Measurements from ENCODE around the gene CTNND2.

Gene CTNND2, protein sequence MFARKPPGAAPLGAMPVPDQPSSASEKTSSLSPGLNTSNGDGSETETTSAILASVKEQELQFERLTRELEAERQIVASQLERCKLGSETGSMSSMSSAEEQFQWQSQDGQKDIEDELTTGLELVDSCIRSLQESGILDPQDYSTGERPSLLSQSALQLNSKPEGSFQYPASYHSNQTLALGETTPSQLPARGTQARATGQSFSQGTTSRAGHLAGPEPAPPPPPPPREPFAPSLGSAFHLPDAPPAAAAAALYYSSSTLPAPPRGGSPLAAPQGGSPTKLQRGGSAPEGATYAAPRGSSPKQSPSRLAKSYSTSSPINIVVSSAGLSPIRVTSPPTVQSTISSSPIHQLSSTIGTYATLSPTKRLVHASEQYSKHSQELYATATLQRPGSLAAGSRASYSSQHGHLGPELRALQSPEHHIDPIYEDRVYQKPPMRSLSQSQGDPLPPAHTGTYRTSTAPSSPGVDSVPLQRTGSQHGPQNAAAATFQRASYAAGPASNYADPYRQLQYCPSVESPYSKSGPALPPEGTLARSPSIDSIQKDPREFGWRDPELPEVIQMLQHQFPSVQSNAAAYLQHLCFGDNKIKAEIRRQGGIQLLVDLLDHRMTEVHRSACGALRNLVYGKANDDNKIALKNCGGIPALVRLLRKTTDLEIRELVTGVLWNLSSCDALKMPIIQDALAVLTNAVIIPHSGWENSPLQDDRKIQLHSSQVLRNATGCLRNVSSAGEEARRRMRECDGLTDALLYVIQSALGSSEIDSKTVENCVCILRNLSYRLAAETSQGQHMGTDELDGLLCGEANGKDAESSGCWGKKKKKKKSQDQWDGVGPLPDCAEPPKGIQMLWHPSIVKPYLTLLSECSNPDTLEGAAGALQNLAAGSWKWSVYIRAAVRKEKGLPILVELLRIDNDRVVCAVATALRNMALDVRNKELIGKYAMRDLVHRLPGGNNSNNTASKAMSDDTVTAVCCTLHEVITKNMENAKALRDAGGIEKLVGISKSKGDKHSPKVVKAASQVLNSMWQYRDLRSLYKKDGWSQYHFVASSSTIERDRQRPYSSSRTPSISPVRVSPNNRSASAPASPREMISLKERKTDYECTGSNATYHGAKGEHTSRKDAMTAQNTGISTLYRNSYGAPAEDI (N-terminal part only)

DNA sequence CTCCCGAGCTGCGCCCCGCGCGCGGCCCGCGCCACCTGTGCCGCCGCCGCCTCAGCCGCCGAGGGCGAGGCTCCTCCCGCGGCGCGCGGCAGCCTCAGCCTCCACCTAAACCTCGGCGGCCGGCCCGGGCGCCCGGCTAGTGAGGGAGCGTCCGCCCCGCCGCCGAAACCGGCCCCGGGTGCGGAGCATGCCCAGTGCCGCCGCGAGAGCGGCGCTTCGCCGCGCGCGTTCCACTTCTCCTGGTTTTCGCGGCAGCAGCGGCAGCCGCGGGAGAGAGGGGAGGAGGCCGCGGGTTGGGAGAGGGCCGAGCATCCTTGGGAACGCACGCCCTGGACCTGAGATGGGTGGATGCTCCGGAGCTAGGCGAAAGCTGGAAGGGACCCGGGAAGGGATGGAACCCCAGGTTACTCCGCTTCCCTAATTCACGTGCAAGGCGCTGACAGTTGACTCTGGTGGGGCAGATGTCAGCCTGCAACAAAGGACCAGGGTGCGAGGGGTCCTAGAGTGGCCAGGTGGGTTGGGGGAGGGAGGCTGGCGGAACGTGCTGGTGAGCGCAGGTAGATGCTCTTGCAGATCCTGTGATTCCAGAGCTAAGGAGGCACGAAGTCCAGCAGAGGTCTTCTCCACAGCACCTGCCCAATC is at the start of gene CTNND2:
Gene CTNND2 (minus strand): TSS at position 182 of the 642 bp plus-strand sequence. CDS start 593 bp downstream, outside the sequence.
- DNase-seq (ENCODE audit: low read depth in 2 of 2) = no peak

DNA sequence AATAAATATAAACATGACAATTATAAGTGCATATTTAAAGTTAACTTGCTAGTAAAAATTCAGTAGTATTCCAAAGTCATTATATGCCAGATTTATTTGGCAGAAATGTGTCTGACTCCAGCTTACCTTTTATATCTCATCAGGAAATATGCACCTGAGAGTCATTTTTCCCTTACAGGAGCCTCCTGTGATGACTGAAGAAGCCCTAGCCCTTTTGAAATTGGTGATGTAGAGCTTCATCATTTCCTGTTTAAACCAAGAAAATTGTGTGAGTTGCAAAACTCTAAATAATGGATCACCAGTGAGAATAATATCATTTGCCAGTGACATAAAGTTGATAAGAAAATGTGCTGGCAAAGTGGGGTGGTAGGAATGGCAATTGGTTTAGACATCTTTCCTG is 42.1 kb upstream of the CTNND2 start:
- DNase-seq (ENCODE audit: low read depth in 2 of 2) = no peak

DNA sequence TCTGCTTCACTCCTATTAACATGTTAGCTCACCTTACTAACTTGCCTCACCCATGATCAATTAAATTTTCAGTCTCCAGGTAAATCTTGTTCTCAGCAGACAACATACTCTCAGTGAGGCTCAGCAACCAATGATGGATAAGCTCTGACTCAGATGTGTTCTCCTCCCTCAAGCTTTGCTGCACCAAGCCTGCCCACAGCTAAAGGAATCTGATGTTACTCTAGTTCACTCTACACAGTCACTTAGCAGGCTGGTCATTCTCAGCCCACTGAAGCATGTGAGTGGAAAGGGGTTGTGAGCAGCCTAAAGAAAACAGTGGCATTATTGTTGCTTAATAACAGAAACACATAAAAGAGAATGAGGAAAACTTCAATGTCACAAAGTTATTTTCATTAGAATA is 37.3 kb upstream of the CTNND2 start:
- no peak for DNase-seq (ENCODE audit: low read depth in 2 of 2)

DNA sequence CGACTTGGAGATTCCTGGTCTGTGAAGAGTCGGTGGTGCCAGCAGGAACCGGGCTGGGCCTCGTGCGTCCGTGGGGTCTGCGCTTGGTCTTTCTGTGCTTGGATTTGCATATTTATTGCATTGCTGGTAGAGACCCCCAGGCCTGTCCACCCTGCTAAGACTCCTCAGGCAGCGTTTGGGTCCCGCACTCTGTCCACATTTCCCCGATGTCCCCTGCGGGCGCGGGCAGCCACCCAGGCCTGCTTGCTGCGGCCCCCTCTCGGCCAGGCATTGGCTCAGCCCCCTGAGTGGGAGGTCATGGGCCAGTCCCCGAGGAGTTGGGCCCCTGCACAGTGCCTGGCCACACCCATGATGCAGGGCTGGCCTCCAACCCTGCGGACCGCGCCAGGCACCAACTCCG is 27.4 kb upstream of the CTNND2 start:
- DNase-seq (ENCODE audit: low read depth in 2 of 2) = no peak

DNA sequence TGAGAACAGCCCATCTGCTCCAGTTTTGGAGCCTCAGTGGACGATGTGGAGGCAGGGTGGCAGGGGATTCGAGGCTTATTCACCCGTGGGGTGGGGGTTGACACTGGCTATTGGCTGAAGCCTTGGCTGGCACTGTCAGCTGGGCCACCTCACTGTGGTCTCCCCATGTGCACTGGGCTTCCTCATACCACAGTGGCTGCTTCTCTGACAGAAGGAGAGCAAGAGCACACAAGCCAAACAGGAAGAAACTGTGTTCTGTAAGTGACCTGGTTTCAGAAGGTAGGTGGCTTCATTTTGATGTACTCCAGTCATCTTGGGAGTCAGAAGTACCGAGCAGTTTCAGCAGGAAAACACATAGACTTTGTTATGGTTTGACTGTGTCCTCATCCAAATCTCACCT is 24.7 kb upstream of the CTNND2 start:
- no peak for DNase-seq (ENCODE audit: low read depth in 2 of 2)

DNA sequence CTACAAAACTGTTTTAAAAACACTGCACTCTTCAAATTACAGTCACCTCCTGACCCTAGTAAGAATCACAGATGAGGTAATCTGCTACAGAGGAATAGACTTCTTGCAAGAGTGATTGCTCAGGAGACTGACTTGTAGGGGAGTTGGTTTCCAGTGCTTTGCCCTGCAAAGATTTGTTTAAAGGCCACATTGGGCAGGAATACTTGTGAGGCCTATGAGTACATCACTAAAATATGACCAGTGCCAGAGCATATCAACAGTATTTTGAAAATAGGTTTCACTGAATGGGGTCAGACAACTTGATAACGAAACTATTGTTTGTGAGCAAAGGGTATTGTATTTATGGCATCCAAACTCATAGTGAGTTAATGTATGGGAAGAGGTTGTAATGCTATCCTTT is 21.5 kb upstream of the CTNND2 start:
- no peak for DNase-seq (ENCODE audit: low read depth in 2 of 2)

DNA sequence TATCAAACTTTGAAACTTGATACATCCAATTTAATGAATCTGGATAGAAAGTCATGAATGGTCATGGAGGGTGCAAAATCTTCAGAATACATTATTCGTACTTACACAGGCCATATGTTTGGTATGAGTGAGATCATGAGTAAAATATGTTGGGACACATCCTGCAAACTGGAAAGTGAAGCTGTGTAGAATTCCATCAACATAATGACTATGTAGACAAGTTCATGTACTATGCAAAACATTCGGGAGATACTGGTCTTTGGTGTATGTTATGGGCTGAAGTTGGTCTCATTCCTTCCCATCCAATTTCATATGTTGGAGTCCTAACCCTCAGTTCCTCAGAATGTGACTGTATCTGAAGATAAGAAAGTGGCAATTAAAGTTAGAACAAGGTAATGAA is 18.1 kb upstream of the CTNND2 start:
- no peak for DNase-seq (ENCODE audit: low read depth in 2 of 2)

DNA sequence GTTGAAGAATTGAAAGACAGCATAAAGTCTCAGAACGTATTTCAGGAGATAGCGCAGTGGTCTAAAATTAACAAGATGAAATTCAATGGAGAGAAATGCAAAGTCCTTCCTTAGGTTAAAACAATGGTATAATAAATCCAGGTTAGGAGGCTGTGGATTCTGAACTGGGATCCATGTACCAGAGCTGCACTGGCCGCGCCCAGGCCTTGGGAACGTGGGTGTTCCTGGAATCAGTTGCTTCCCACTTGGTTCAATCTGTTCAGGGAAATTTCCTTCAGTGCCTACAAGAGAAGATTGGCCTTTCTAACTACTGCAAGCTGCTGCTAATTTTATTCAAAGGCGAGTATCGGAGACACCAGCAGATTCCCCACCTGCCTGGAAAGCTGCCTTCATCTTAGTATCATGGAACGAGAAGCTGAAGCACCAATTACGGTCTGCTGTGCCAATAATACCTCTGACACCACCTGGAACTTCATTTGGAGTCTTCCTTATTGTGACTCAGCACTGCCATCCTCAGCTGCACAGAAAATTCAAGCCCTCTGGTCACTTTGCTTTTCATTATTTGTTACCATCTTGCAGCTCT is 14.3 kb upstream of the CTNND2 start:
- DNase-seq (ENCODE audit: low read depth in 2 of 2) = no peak

DNA sequence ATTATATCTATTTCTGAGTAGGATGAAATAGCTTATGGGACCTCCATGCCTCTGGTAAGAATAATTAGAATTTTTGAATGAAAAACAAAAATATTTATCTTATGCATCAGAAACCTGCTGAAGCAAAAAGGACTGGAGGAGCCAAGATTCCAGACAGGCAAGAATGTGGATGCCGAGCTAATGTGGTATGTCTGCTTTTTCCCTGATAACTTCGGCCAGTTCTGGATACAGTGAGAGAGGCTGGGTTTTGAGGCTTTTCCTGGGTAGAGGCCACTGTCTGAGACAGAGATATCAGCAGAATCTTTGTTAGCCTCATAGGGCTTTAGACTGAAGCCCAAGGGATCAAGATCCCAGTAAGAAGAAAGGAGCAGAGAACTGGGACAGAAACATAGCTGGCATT is 5.2 kb upstream of the CTNND2 start:
- DNase-seq (ENCODE audit: low read depth in 2 of 2) = no peak

DNA sequence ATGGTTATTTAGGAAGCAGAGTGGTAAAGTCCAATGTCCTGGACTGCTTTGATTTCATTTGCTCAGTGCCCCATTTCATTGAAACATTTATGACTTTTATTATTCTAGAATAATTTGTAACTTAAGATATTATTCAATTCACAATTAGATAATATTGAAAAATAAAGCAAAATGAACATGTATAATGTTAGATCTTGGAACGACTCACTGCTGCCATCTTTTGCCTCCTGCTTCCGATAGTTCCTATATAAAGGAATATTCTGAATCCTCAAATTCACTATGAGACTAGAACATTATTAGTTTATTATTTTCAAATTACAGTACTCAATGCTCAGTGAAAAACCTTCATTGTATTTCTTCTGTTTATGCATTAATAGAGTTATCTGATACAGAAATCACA is 2.3 kb upstream of the CTNND2 start:
- DNase-seq (ENCODE audit: low read depth in 2 of 2) = no peak

DNA sequence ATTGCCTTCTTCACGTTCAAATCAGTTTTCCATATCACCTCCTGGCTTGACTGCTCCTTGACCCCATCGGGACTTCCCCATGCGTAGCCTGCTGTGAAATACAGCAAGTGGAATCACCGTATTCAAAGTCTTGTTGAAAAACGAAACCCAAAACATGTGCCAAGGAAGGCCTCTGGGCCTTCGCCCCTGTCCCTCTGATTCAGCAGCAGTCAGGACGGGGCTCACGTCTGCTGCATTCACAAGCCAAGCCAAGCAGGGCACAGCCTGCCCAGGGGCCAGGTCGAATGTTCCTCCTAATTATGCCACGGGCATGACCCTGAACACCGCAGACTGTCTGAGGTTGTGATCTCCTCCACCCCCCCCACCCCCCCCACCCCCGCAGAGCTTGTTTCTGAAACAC is 960 bp upstream of the CTNND2 start:
- no peak for DNase-seq (ENCODE audit: low read depth in 2 of 2)

DNA sequence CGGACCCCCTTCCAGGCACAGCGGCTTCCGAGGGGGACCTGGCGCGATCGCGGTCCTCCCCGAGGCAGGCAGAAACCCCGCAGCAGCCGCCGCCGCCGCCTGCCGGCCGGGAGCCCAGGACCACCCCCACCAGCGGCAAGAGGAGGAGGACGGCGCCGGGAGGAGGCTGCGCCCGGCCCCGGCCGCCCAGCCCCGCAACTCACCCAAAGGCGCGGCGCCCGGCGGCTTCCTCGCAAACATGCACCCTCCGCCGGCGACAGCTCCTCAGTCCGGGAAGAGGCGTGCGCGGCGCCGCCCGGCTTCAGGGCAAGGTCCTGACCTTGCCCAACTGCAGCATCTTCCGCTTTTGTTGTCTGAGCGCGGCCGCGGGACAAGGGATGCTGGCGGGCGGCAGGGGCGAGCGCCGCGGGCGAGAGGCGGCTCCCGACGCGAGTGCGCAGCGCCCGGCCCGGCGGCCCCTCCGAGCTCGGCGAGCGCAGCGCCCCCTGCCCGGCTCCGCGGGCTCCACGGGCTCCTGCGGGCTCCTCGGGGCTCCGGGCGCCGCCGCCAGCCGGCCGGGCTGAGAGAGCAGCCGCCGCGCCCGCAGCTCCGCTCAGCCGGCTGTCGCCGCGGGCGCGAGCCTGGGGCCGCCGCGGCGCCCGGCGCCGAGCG is 507 bp downstream of the CTNND2 start:
- no peak for DNase-seq (ENCODE audit: low read depth in 2 of 2)

DNA sequence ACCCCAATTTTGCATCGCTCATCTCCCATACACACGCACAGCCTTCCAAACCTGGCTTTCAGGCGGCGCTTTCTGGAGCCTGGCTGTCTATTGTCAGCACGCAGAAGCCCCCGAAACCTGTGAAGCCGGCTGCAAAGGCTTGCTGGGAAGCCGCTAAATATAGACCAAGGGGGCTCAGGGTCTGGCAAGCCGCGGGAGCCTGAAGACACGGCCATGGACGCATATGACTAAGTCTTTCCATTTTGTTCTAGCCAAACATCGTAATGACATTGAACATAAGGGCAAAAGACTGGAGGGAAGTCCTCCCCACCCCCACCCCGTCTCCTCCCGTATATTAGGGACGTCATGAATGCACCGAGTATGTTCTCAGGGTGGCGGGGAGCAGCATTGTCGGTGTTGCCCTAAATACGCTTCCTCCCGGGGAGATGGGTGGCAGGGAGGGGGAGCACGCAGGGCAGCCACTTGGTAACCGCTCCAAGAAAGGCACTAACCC is 1.1 kb downstream of the CTNND2 start:
- no peak for DNase-seq (ENCODE audit: low read depth in 2 of 2)

DNA sequence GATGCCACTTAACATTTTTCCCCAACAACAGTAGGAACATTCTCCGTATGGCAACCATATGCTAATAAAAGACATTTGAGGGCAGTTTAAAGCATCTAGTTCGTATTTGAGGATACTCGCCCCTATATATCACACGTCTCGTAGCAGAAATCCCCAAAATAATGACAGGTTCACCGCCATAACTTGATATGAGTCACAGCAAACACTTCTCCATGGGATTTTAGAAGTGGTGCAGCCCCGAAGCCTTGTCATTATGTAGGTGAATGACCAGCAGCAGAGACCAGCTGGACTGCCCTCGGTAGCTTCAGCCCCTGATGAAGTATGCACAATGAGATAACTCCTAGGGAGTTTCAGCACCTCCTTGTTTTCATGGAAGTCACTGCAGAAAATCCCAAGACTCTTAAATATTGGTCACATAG is 2.0 kb downstream of the CTNND2 start:
- DNase-seq (ENCODE audit: low read depth in 2 of 2) = no peak

DNA sequence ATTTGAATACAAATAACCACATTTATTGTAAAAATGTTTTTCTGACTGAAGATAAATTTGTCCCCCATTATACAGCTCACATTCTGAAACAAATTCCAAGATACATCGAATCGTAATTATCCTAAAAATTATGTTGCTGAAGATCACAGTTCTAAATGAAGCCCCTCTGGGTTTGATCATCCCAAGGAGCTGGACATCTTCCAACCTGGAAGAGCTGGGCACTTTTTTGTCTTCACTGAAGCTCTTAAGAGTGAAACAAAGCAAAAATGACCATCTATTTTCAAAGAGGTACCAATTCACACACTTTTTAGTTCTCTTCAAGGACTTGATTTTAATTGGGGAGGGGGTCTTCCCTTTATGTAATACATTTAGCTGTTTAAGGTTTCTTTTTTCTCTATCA is 5.5 kb downstream of the CTNND2 start:
- DNase-seq (ENCODE audit: low read depth in 2 of 2) = no peak

DNA sequence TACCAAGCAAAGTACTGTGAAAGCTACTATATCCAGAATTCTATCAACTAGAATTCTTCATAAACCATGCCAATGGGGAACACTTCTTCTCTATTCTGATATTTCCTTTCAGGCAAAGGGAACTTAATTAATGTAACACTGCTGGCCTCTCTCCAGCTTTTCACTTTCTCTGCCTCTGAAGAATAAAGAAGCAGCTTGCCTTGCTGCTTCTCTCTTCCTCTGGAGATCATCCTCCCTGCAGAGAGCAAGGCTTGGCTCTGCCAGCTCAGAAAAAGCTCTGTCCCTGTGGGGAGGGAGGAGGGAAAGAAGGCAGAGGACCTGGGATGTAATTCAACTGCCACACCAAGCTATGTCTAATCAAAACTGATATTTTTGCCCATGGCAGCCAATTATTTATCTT is 6.5 kb downstream of the CTNND2 start:
- no peak for DNase-seq (ENCODE audit: low read depth in 2 of 2)

DNA sequence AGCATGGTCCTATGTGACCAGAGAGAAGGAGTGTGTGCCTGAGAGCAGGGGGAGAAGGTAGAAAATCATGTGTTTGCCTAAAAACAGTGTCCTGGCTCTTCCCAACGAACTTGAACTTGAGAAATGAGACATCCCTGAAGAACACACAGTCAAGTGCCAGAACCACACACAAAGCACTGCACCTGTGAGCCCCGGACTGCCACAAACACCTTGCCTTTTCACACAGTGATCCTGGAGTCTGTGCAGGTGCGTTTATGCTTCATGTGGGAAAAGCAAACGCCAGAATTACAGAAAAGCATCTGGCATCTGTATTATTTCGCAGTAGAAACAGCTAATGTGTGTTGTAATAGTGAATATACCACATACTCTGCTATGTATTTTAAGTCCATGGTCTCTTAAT is 9.3 kb downstream of the CTNND2 start:
- DNase-seq (ENCODE audit: low read depth in 2 of 2) = no peak

DNA sequence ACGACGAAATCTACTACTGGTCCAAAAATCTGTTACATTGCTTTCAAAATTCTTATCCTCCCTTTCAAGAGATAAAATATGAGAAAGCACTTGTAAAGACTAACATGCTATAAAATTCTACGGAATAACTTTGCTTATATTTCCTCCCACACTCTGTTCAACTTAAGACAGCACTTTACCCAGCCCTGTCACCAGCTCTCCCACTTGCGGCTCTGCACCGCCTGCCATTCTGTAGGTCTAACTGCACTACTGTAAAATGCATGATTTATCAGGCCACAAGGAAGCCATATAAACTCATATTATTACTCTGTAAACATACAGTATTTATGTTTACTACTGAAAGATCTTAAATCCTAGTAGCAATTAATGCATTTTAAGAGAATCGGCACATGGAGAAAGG is 11.4 kb downstream of the CTNND2 start:
- DNase-seq (ENCODE audit: low read depth in 2 of 2) = no peak

DNA sequence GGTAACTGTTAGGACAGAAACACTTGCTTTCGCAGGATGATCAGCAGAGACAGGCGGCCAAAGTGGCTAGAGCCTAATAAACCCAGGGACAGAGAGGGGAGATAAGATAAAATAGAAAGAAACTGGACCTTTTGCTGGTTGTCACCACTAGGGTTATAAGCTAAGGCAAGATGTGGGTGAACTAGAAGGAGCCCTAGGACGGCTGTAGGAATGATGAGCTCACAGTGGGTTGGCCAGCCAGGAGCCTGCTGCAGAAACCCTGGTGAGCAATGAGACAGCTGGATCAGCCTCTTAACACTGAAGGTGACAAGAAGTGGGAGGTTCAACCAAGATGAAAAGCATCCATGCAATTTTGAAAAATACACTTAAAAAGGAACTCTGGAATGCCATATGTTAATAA is 13.5 kb downstream of the CTNND2 start:
- no peak for DNase-seq (ENCODE audit: low read depth in 2 of 2)

DNA sequence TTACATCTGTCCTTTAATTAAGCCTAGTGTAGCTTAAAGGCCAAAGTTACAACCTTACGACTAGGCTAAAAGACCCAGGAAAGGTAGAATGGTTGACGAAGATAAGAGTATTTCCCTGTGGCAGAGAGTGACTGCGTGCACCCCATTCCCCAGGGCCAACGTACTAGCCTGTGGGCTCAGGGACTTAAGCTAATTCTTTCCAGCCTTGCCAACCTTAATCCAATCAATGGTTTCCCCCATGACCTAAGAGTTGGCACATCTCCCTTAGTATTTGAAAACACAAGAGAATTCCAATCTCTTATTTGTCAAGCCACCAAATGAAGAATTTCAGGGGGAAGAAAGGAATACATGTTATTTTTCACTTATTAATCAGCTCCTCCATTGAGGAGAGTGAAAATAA is 16.0 kb downstream of the CTNND2 start:
- DNase-seq (ENCODE audit: low read depth in 2 of 2) = no peak

DNA sequence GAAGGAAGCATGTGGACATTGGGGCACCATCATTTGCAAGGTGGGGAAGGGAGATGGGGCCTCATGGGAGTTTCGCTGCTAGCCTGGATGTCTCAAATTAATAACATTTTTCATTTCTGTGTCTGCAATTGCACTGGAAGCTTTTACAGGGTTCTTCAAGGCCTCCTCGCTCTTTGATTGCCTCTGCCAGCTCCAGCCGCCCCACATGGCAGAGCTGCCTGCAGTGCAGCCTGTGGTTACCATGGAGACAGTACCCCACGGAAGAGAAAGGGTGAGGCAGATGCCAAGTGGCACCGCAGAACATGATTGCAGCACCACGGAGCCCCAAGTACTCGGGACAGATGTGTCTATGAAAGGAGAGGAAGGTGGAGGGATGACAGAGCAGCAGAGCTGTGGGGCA is 25.4 kb downstream of the CTNND2 start:
- no peak for DNase-seq (ENCODE audit: low read depth in 2 of 2)

Measured in stimulated activated CD8-positive, alpha-beta memory T cell treated with anti-CD3 and anti-CD28 coated beads, Interleukin-15, amount 100 ng/mL, for 48 hours (primary cell).